Upper lobe of left lung (tissue), 6 donors: ENCODE results near the gene DGKQ. TPM values are rescaled to one million over a fixed set of nuclear protein-coding genes. Genes with fewer than 3 reads are reported as not detected.

Experiments
- ATAC-seq, 2 donors: fragments of 200-7000 bp; cut with Tn5 transposase; one replicate each; pipeline ENCODE4 v1.9.1; 2022; ENCODE audit warnings: mild to moderate bottlenecking in 2 of 2, moderate library complexity in 2 of 2; ENCODE audit not compliant: low FRiP score in 2 of 2
- DNase-seq, 2 donors: peaks; one replicate each; pipeline ENCODE4 v3.0.0-alpha.2; 2019 to 2020
- H3K27ac ChIP-seq, 4 donors: fragments of 200-600 bp; sonication (generic); one replicate each; pipeline ENCODE4 v1.5.1; 2016 to 2019
- H3K27me3 ChIP-seq, 4 donors: fragments of 200-600 bp; sonication (generic); one replicate each; pipeline ENCODE4 v1.5.1; 2017 to 2019
- H3K36me3 ChIP-seq, 4 donors: fragments of 200-600 bp; sonication (generic); one replicate each; pipeline ENCODE4 v1.5.1; 2016 to 2019
- H3K4me1 ChIP-seq, 4 donors: fragments of 200-600 bp; sonication (generic); one replicate each; pipeline ENCODE4 v1.5.1; 2018 to 2019
- H3K4me3 ChIP-seq, 4 donors: fragments of 200-600 bp; sonication (generic); one replicate each; pipeline ENCODE4 v1.5.1; 2017 to 2019; ENCODE audit warnings: mild to moderate bottlenecking in 2 of 4, moderate library complexity in 1 of 4
- H3K9me3 ChIP-seq, 4 donors: fragments of 200-600 bp; sonication (generic); one replicate each; pipeline ENCODE4 v1.5.1; 2018 to 2019
- CTCF ChIP-seq, 6 experiments: fragments of 450-650 bp in 4 of 6; fragments of 200-600 bp in 2 of 6; sonication (generic) in 2 of 6; IDR thresholded peaks; one replicate each; pipeline ENCODE4 v1.5.1; 2016 to 2019; ENCODE audit warnings: antibody characterized with exemption in 6 of 6
- EP300 ChIP-seq, 4 donors: sonication (generic); formaldehyde crosslinking; IDR thresholded peaks; one replicate each; pipeline ENCODE4 v1.5.1; 2017; ENCODE audit warnings: antibody characterized with exemption in 4 of 4, control low read depth in 2 of 4
- POLR2A ChIP-seq, 4 donors: fragments of 450-650 bp; IDR thresholded peaks; one replicate each; pipeline ENCODE4 v1.5.1; 2016 to 2017; ENCODE audit warnings: antibody characterized with exemption in 4 of 4, mild to moderate bottlenecking in 2 of 4
- POLR2AphosphoS5 ChIP-seq, 2 donors: sonication (generic); formaldehyde crosslinking; IDR thresholded peaks; one replicate each; pipeline ENCODE4 v1.5.1; 2017; ENCODE audit warnings: antibody characterized with exemption in 2 of 2
- WGBS, 2 donors: methylation state at CpG; one replicate each; pipeline ENCODE4 v1.1.5; 2017 to 2018; 5-methylcytosine and 5-hydroxymethylcytosine counted together
- total RNA-seq, 6 donors: library from RNA; depleted of rRNA in 4 of 6; stranded (reverse); fragments of >200 nt in 4 of 6; gene quantifications; one replicate each; pipeline versions ENCODE4 v1.1.0 to v1.2.1, GENCODE V29; 2016 to 2021
- donor health status: DM: no; HTN: no; CAD: no; lungs with moderate emphysema.
- donor health status: DM: no; HTN: yes; CAD: no; lungs with severe emphysema.

Gene DGKQ
- total RNA-seq, 6 donors from 2014 or later = 10.7 to 36.7 (median 17.5) TPM

- H3K27me3 ChIP-seq = peaks cover 0 to 24% (median 8%) of the 10 kb centered on the region in 4 donors
- H3K4me1 ChIP-seq = peaks cover 13 to 27% (median 22%) of the 10 kb centered on the region in 4 donors
- peak within 1 kb of the TSS; percentile 72 to 88 (median 83) for H3K27ac ChIP-seq
- ATAC-seq (no peak), DNase-seq (peak in 1 of 2 donors; percentile 80)
- WGBS, 2 donors = 92 to 94% methylated on average over 6 to 36 of the region's 37 CpGs
- peaks cover 0 to 18% (median 9%) of the 10 kb centered on the region in 4 donors for H3K36me3 ChIP-seq
- no peaks in the 10 kb centered on the region for H3K9me3 ChIP-seq
- no peak for TF ChIP-seq CTCF (IDR thresholded peaks at IDR 0.05)
- TF ChIP-seq POLR2A (IDR thresholded peaks at IDR 0.05) = no peak
- TF ChIP-seq EP300 (IDR thresholded peaks at IDR 0.05) = no peak
- TF ChIP-seq POLR2AphosphoS5 (IDR thresholded peaks at IDR 0.05) = no peak
- peak within 1 kb of the TSS in 3 of 4 donors; percentile 16 to 39 (median 29) for H3K4me3 ChIP-seq
Observed at GRCh38 chr4:993111-994029, 20.0 kb upstream of the DGKQ start, which contains the start of gene SLC26A1. Gene SLC26A1, minus strand, starts transcription at chr4:993404. Its CDS starts 1,701 bp downstream, at chr4:991703.

GRCh38 chr4:992297-993110, 19.1 kb upstream of the DGKQ start:
- ATAC-seq = peak; percentile 44 to 88

GRCh38 chr4:991451-992296, 18.3 kb upstream of the DGKQ start:
- H3K27me3 ChIP-seq = peaks cover 0 to 7% (median 0%) of the 10 kb centered on the region in 4 donors
- H3K36me3 ChIP-seq = peaks cover 0 to 18% (median 9%) of the 10 kb centered on the region in 4 donors
- WGBS, 2 donors = 92 to 98% methylated on average over 10 to 45 of the region's 50 CpGs
- TF ChIP-seq POLR2A (IDR thresholded peaks at IDR 0.05) = no peak
- TF ChIP-seq POLR2AphosphoS5 (IDR thresholded peaks at IDR 0.05) = no peak
- no peak for TF ChIP-seq EP300 (IDR thresholded peaks at IDR 0.05)
- no peak for TF ChIP-seq CTCF (IDR thresholded peaks at IDR 0.05)
- H3K4me1 ChIP-seq = peaks cover 10 to 26% (median 19%) of the 10 kb centered on the region in 4 donors
- H3K27ac ChIP-seq = peak overlapping the region; percentile 72 to 88 (median 83)
- DNase-seq = peak in 1 of 2 donors; percentile 83
- no peak overlapping the region for H3K4me3 ChIP-seq
- no peaks in the 10 kb centered on the region for H3K9me3 ChIP-seq
- ATAC-seq = no peak

More at GRCh38 chr4:992297-993110, 19.1 kb upstream of the DGKQ start:
- Histone ChIP-seq H3K4me3 (peak overlapping the region in 3 of 4 donors; percentile 16 to 39 (median 29)), H3K4me1 (peaks cover 13 to 27% (median 21%) of the 10 kb centered on the region in 4 donors), H3K9me3 (no peaks in the 10 kb centered on the region), H3K27me3 (peaks cover 0 to 15% (median 4%) of the 10 kb centered on the region in 4 donors), H3K36me3 (peaks cover 0 to 18% (median 9%) of the 10 kb centered on the region in 4 donors), H3K27ac (peak overlapping the region; percentile 72 to 88 (median 83))
- 52 to 55% methylated on average over 6 to 20 of the region's 25 CpGs for WGBS, 2 donors
- peak; percentile 83 to 92 for DNase-seq
- TF ChIP-seq CTCF (IDR thresholded peaks at IDR 0.05) (no peak), POLR2A (IDR thresholded peaks at IDR 0.05) (peak in 1 of 4 donors; percentile 52), EP300 (IDR thresholded peaks at IDR 0.05) (no peak), POLR2AphosphoS5 (IDR thresholded peaks at IDR 0.05) (peak in 1 of 2 donors; percentile 52)
